Measurements from ENCODE around the gene NLRP1.

Gene NLRP1

GRCh38 chr17:5466295-5466694 lies 118.0 kb downstream of the NLRP1 start:
- DNase-seq: no peak

DNA sequence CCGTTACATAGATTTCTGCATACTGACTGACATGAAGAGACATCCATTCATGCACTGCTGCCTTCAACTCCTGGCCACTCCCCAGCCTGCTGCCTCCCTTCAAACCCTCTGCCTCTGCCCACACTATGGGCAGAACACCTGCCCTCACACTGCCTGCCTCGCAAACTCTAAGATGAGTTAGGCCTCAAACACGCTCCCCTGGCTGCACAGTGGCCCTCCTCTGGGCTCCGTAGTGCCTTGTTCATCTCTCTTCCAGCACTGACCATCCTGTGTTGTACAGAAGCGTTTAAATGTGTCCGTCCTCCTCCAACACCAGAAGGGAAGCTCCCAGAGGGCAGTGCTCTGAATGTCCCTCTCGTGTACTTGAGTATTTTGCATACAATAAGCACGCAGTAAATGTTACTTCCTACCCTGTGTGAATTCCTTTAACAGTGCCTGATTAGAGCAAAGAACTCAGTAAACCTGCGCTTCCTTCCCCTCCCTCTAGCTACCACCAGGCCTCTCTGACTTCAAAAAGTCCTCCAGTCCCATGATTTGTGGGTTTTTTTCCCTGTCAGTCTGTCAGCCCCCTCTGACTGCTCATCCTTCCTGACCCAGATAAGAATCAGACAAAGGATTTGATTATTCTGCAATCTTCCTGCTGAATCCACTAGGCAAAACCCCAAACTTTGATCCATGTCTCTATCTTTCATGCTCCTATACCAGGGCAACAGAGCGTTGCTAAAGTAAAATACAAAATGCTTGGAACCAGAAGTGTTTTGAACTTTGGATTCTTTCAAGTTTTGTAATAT lies 119.4 kb downstream of the NLRP1 start:
- no peak for DNase-seq

All from activated T-cell treated with anti-CD3 and anti-CD28 coated beads, Interleukin-2, amount 50 U/mL, for 48 hours (primary cell).